HepG2 (cell line): Measurements from ENCODE around the gene ESYT1. TPM values are rescaled to one million over a fixed set of nuclear protein-coding genes. Genes with fewer than 3 reads are reported as not detected.

Experiments
- ATF6 ChIP-seq: sonication (generic); formaldehyde crosslinking; conservative IDR thresholded peaks from 2 replicates; pipeline ENCODE4 v1.4.0; 2020; ENCODE audit warnings: missing genetic modification reagents
- BHLHE40 ChIP-seq: IDR thresholded peaks from 2 replicates; pipeline ENCODE4 v1.6.1; 2011; ENCODE audit warnings: low read length, improper control_type of control experiment
- DMAP1 ChIP-seq: IDR thresholded peaks from 2 replicates; pipeline ENCODE4 v1.6.1; 2016
- FOSL1 ChIP-seq: sonication (generic); formaldehyde crosslinking; IDR thresholded peaks from 2 replicates; pipeline ENCODE4 v1.9.0; 2021; ENCODE audit warnings: missing genetic modification reagents, borderline replicate concordance
- FOXC1 ChIP-seq: sonication (generic); formaldehyde crosslinking; IDR thresholded peaks from 2 replicates; pipeline ENCODE4 v1.8.0; 2022; ENCODE audit warnings: mild to moderate bottlenecking, missing genetic modification reagents, borderline replicate concordance
- HNF1B ChIP-seq: sonication (generic); formaldehyde crosslinking; IDR thresholded peaks from 2 replicates; pipeline ENCODE4 v1.5.1; 2020; ENCODE audit warnings: mild to moderate bottlenecking, moderate library complexity, missing genetic modification reagents
- KDM4B ChIP-seq: sonication (generic); formaldehyde crosslinking; IDR thresholded peaks from 2 replicates; pipeline ENCODE4 v1.4.0; 2020; ENCODE audit warnings: missing genetic modification reagents
- KLF11 ChIP-seq: IDR thresholded peaks from 2 replicates; pipeline ENCODE4 v1.6.1; 2016; ENCODE audit warnings: missing compliant biosample characterization
- NFE2L2 ChIP-seq: fragments of 150-350 bp; IDR thresholded peaks from 2 replicates; pipeline ENCODE4 v1.6.1; 2014; ENCODE audit warnings: low read length
- NONO ChIP-seq, 2 experiments: fragments of 450-650 bp in 1 of 2; sonication (generic) in 1 of 2; formaldehyde crosslinking in 1 of 2; IDR thresholded peaks in 1 of 2; conservative IDR thresholded peaks in 1 of 2; 2 replicates each; pipeline versions ENCODE4 v1.6.1 to v1.8.0; 2017 to 2022; ENCODE audit warnings: mild to moderate bottlenecking in 1 of 2, missing genetic modification reagents in 1 of 2, moderate library complexity in 1 of 2
- NPAS2 ChIP-seq: sonication (generic); formaldehyde crosslinking; IDR thresholded peaks from 2 replicates; pipeline ENCODE4 v1.8.0; 2022; ENCODE audit warnings: mild to moderate bottlenecking, missing genetic modification reagents, borderline replicate concordance
- PHF20 ChIP-seq: sonication (generic); formaldehyde crosslinking; IDR thresholded peaks from 2 replicates; pipeline ENCODE4 v1.5.0; 2020; ENCODE audit warnings: mild to moderate bottlenecking, missing genetic modification reagents
- TCF7 ChIP-seq: sonication (generic); IDR thresholded peaks from 2 replicates; pipeline ENCODE4 v1.6.1; 2016; ENCODE audit warnings: antibody characterized with exemption, low read depth
- TEAD2 ChIP-seq: sonication (generic); formaldehyde crosslinking; IDR thresholded peaks from 2 replicates; pipeline ENCODE4 v1.9.0; 2021; ENCODE audit warnings: missing genetic modification reagents
- ZBTB46 ChIP-seq: sonication (generic); formaldehyde crosslinking; IDR thresholded peaks from 2 replicates; pipeline ENCODE4 v1.4.0; 2020; ENCODE audit warnings: mild to moderate bottlenecking, missing genetic modification reagents, borderline replicate concordance
- ZFP36 ChIP-seq: fragments of 150-350 bp; IDR thresholded peaks from 2 replicates; pipeline ENCODE4 v1.6.1; 2018; ENCODE audit warnings: borderline replicate concordance, low read length, low read depth; ENCODE audit not compliant: partially characterized antibody
- ZNF331 ChIP-seq: sonication (generic); formaldehyde crosslinking; IDR thresholded peaks from 2 replicates; pipeline ENCODE4 v1.4.0; 2020; ENCODE audit warnings: missing genetic modification reagents
- ZNF335 ChIP-seq: sonication (generic); formaldehyde crosslinking; IDR thresholded peaks from 2 replicates; pipeline ENCODE4 v1.4.0; 2020; ENCODE audit warnings: missing genetic modification reagents
- ZNF468 ChIP-seq: sonication (generic); formaldehyde crosslinking; IDR thresholded peaks from 2 replicates; pipeline ENCODE4 v1.8.0; 2022; ENCODE audit warnings: mild to moderate bottlenecking, moderate library complexity, missing genetic modification reagents
- ZNF557 ChIP-seq: sonication (generic); formaldehyde crosslinking; IDR thresholded peaks from 2 replicates; pipeline ENCODE4 v1.4.0; 2020; ENCODE audit warnings: missing genetic modification reagents
- ZNF747 ChIP-seq: sonication (generic); formaldehyde crosslinking; IDR thresholded peaks from 2 replicates; pipeline ENCODE4 v1.8.1; 2023; ENCODE audit warnings: missing genetic modification reagents, mild to moderate bottlenecking, borderline replicate concordance
- polyA plus RNA-seq, 8 experiments: library from polyadenylated mRNA; depleted of rRNA in 3 of 8; stranded (reverse) in 7 of 8; unstranded in 1 of 8; fragments of >200 nt; fragmentation: Illumina TruSeq in 4 of 8; extraction: Trizol in 4 of 8; gene quantifications; 2 replicates each; pipeline versions ENCODE4 v1.2.1 to v1.2.3, GENCODE V29; 2011 to 2016; ENCODE audit warnings: low read depth in 4 of 8, missing spikeins in 1 of 8, mixed read lengths in 1 of 8; ENCODE audit not compliant: insufficient read depth in 1 of 8
- total RNA-seq, 5 experiments: library from RNA; depleted of rRNA; stranded (reverse); fragments of >200 nt; fragmentation: Illumina TruSeq; extraction: Trizol; gene quantifications; 2 replicates each; pipeline ENCODE4 v1.2.3, GENCODE V29; 2016; ENCODE audit warnings: low read depth in 1 of 5
- TF ChIP-seq, protein P1 (sequence below): sonication (generic); formaldehyde crosslinking; IDR thresholded peaks from 2 replicates; pipeline ENCODE4 v1.4.0; 2020; ENCODE audit warnings: missing genetic modification reagents

ESYT1 gene
- total and polyA plus RNA-seq, 2 of the 13 experiments (the other 11 are each of a cell fraction or from before 2014, with no cell fraction given): 66.9 to 71.0 TPM

DNA sequence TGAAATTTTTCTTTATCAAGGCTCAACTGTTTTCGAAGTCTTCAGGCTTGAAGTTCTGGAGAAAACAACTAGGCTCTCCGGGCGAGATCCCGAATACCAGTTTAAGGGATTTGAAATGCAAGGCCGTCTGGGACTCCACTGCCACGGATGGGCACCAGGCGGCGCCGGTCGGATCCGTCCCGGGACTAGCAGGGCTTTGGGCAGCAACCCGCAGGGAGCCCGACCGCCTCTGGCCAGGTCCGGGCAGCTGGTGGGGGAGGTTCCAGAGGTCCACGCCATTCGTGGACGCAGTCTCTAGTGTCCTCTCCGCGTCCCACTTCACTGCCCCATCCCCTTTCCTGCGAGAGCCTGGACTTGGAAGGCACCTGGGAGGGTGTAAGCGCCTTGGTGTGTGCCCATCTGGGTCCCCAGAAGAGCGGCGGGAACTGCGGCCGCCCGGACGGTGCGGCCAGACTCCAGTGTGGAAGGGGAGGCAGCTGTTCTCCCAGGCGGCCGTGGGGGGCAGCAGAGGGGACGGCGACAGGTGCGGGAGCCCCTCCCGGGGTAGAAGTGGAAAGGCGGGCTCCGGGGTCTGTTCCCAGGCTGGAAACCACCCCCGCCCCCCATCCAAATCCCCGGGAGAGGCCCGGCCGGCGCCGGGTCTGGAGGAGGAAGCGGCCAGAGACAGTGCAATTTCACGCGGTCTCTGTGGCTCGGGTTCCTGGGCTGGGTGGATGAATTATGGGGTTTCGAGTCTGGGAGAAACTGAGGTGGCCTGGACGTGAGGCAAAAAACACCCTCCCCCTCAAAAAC, 48.9 kb upstream of the ESYT1 start (continued):
- TF ChIP-seq, protein P1, sequence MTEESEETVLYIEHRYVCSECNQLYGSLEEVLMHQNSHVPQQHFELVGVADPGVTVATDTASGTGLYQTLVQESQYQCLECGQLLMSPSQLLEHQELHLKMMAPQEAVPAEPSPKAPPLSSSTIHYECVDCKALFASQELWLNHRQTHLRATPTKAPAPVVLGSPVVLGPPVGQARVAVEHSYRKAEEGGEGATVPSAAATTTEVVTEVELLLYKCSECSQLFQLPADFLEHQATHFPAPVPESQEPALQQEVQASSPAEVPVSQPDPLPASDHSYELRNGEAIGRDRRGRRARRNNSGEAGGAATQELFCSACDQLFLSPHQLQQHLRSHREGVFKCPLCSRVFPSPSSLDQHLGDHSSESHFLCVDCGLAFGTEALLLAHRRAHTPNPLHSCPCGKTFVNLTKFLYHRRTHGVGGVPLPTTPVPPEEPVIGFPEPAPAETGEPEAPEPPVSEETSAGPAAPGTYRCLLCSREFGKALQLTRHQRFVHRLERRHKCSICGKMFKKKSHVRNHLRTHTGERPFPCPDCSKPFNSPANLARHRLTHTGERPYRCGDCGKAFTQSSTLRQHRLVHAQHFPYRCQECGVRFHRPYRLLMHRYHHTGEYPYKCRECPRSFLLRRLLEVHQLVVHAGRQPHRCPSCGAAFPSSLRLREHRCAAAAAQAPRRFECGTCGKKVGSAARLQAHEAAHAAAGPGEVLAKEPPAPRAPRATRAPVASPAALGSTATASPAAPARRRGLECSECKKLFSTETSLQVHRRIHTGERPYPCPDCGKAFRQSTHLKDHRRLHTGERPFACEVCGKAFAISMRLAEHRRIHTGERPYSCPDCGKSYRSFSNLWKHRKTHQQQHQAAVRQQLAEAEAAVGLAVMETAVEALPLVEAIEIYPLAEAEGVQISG (CRISPR knock-in tag): peak; percentile 64
- TF ChIP-seq KLF11: peak; percentile 76; the same call in 1 of the 2 replicates
- no peak for TF ChIP-seq BHLHE40
- TF ChIP-seq NFE2L2: no peak
- no peak for TF ChIP-seq TCF7
- TF ChIP-seq ZNF557 (CRISPR knock-in tag): peak; percentile 62; the same call in 1 of the 2 replicates
- TF ChIP-seq ZBTB46 (CRISPR knock-in tag): no peak
- no peak for TF ChIP-seq TEAD2 (CRISPR knock-in tag)
- TF ChIP-seq ATF6 (CRISPR knock-in tag): no peak
- TF ChIP-seq ZNF468 (CRISPR knock-in tag): no peak
- TF ChIP-seq PHF20: no peak
- TF ChIP-seq KDM4B: peak; percentile 28; the same call in 1 of the 2 replicates
- TF ChIP-seq NPAS2 (CRISPR knock-in tag): no peak
- no peak for TF ChIP-seq FOSL1 (CRISPR knock-in tag)
- TF ChIP-seq ZFP36: no peak
- no peak for TF ChIP-seq FOXC1 (CRISPR knock-in tag)
- peak; percentile 25; the same call in 1 of the 2 replicates for TF ChIP-seq HNF1B (CRISPR knock-in tag)
- TF ChIP-seq ZNF747 (CRISPR knock-in tag): no peak
- peak; percentile 18; the same call in 1 of the 2 replicates for TF ChIP-seq DMAP1 (CRISPR knock-in tag)
- TF ChIP-seq ZNF335 (CRISPR knock-in tag): 0 out of 2 replicates have a peak, but pooled peaks have one; percentile 36
- TF ChIP-seq NONO (IDR thresholded peaks at IDR 0.05): no peak
- TF ChIP-seq NONO (CRISPR knock-in tag; conservative IDR thresholded peaks at IDR 0.05): peak; percentile 49; the same call in 1 of the 2 replicates
- TF ChIP-seq ZNF331 (CRISPR knock-in tag): peak; percentile 58; the same call in 1 of the 2 replicates
